Measurements from ENCODE around the gene NPM1.

DNA sequence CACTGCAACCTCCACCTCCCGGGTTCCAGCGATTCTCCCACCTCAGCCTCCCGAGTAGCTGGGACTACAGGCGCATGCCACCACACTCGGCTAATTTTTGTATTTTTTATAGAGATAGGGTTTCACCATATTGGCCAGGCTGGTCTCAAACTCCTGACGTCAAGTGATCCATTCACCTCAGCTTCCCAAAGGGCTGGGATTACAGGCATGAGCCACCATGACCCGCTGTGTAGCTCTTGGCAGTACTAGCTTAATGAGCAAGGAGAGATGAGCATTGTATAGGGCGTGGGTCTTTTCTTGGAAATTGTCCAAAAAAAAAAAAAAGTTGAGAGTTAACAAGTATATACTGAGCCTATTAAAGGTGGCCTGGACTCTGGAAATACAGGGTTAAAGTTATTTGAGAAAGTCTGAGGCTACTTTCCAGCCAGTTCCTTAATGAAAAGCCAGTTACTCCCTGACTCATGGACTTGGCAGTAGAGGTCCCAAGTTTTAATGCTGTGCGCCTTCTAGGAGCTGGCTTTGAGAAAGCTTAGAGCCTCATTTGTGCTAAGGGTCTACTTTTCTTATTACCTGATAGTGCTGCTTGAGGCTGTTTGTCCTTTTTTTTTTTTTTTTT, 27.6 kb downstream of the NPM1 start:
- TF ChIP-seq, protein P1, sequence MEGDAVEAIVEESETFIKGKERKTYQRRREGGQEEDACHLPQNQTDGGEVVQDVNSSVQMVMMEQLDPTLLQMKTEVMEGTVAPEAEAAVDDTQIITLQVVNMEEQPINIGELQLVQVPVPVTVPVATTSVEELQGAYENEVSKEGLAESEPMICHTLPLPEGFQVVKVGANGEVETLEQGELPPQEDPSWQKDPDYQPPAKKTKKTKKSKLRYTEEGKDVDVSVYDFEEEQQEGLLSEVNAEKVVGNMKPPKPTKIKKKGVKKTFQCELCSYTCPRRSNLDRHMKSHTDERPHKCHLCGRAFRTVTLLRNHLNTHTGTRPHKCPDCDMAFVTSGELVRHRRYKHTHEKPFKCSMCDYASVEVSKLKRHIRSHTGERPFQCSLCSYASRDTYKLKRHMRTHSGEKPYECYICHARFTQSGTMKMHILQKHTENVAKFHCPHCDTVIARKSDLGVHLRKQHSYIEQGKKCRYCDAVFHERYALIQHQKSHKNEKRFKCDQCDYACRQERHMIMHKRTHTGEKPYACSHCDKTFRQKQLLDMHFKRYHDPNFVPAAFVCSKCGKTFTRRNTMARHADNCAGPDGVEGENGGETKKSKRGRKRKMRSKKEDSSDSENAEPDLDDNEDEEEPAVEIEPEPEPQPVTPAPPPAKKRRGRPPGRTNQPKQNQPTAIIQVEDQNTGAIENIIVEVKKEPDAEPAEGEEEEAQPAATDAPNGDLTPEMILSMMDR (IDR thresholded peaks at IDR 0.05): no peak
- no peak for TF ChIP-seq POLR2A (IDR thresholded peaks at IDR 0.05)
- TF ChIP-seq POLR2AphosphoS5 (IDR thresholded peaks at IDR 0.05): no peak

Data from breast epithelium (tissue), 3 donors.